ENCODE measurements around the gene CCL27.
A peak's percentile ranks its signal among the peaks of the same experiment; 100 is the strongest.

The CCL27 gene

GRCh38 chr9:34623374-34624235 is 38.9 kb downstream of the CCL27 start:
- Histone ChIP-seq H3K27me3 (ENCODE audit: insufficient read depth, low read length) (peaks cover 75% of the 10 kb centered on the region), H3K36me3 (ENCODE audit: insufficient read depth, low read length) (no peaks in the 10 kb centered on the region), H3K9me3 (ENCODE audit: insufficient read depth, low read depth, low read length) (no peaks in the 10 kb centered on the region), H3K4me1 (ENCODE audit: insufficient read depth, low read length) (peaks cover 11% of the 10 kb centered on the region; the same call in 1 of the 2 replicates), H3K4me3 (ENCODE audit: low read length) (no peak overlapping the region), H3K27ac (ENCODE audit: low read depth, low read length) (no peak overlapping the region), H3K9ac (ENCODE audit: low read depth, low read length) (no peak overlapping the region)
- 92% methylated on average over 62 of the region's 63 CpGs for WGBS

- H3K27ac ChIP-seq (ENCODE audit: low read depth, low read length) = no peak within 1 kb of the TSS
- H3K9ac ChIP-seq (ENCODE audit: low read depth, low read length) = peak within 1 kb of the TSS; percentile 27
- H3K27me3 ChIP-seq (ENCODE audit: insufficient read depth, low read length) = peaks cover 43% of the 10 kb centered on the region
- H3K4me3 ChIP-seq (ENCODE audit: low read length) = peak within 1 kb of the TSS; percentile 70
- H3K9me3 ChIP-seq (ENCODE audit: insufficient read depth, low read depth, low read length) = no peaks in the 10 kb centered on the region
- peaks cover 11% of the 10 kb centered on the region; the same call in 1 of the 2 replicates for H3K4me1 ChIP-seq (ENCODE audit: insufficient read depth, low read length)
- H3K36me3 ChIP-seq (ENCODE audit: insufficient read depth, low read length) = 0 out of 2 replicates have a peak, but pooled peaks cover 8% of the 10 kb centered on the region
- 6% methylated on average over 43 of the region's 43 CpGs for WGBS
Measured at GRCh38 chr9:34620061-34620994, 42.1 kb downstream of the CCL27 start, which contains the start of gene DCTN3. TSS of gene DCTN3 (minus strand) at chr9:34620495. CDS start at chr9:34620464, 31 bp downstream.

- 0 out of 2 replicates have a peak, but pooled peaks cover 8% of the 10 kb centered on the region for H3K36me3 ChIP-seq (ENCODE audit: insufficient read depth, low read length)
- 69% methylated on average over 2 of the region's 2 CpGs for WGBS
- H3K27me3 ChIP-seq (ENCODE audit: insufficient read depth, low read length) = peaks cover 14% of the 10 kb centered on the region
- H3K4me1 ChIP-seq (ENCODE audit: insufficient read depth, low read length) = peaks cover 5% of the 10 kb centered on the region; the same call in 1 of the 2 replicates
- H3K9ac ChIP-seq (ENCODE audit: low read depth, low read length) = no peak overlapping the region
- H3K4me3 ChIP-seq (ENCODE audit: low read length) = no peak overlapping the region
- no peaks in the 10 kb centered on the region for H3K9me3 ChIP-seq (ENCODE audit: insufficient read depth, low read depth, low read length)
- H3K27ac ChIP-seq (ENCODE audit: low read depth, low read length) = no peak overlapping the region
Measured at GRCh38 chr9:34615132-34615531, 47.3 kb downstream of the CCL27 start.

GRCh38 chr9:34612788-34613390 is 49.6 kb downstream of the CCL27 start:
- no peak overlapping the region for H3K27ac ChIP-seq (ENCODE audit: low read depth, low read length)
- H3K4me1 ChIP-seq (ENCODE audit: insufficient read depth, low read length) = 0 out of 2 replicates have a peak, but pooled peaks cover 5% of the 10 kb centered on the region
- H3K27me3 ChIP-seq (ENCODE audit: insufficient read depth, low read length) = peaks cover 9% of the 10 kb centered on the region
- H3K4me3 ChIP-seq (ENCODE audit: low read length) = peak overlapping the region; percentile 89
- no peak overlapping the region for H3K9ac ChIP-seq (ENCODE audit: low read depth, low read length)
- H3K36me3 ChIP-seq (ENCODE audit: insufficient read depth, low read length) = 0 out of 2 replicates have a peak, but pooled peaks cover 8% of the 10 kb centered on the region
- H3K9me3 ChIP-seq (ENCODE audit: insufficient read depth, low read depth, low read length) = no peaks in the 10 kb centered on the region
- WGBS = 6% methylated on average over 15 of the region's 15 CpGs

Measured in HUES64 (cell line).